ENCODE results near the gene CD300E.

DNA sequence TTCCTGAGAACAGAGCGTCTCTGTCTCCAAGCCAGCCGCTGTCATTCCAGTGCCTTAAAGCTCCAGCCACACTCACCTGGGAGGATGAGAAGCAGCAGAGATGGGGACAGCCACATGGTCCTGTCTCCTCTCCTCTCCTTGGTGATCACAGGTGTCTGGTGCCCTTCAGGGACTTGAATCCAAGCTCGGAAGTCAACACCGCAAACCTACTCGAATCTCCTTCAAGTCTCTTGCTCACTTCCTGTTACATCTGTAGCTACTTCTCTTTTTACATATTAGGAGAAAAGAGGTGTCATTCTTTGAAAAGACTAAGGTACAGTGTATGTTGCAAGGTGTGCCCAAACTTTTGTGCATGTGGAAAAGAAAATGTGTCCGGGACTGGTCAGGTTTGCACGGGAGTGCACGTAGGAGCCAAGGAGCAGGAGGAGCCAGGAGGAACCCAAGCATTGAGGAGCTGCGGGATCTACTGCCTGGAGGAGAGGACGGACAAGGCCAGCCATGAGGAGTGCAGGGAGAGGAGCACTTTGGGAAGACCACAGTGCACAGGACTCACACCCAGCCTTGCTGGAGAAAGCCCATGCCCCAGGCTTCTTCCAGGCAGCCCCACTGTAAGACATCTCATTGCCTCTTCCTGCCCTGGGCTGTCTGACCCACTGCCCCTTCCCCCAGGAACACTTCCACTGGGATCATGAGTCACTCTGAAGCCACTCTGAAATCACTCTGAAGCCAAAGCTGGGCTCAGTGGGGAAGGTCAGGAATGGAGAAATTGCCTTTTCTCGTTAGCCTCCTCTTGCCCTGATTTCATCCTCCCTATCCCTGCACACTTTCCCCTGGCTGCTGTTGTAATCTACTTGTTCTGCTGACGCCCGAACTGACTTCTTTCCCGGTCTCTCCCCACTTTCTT lies 31.2 kb downstream of the CD300E start, which contains the start of gene CD300LD:
- TF ChIP-seq POLR2A (IDR thresholded peaks at IDR 0.05) (no peak), CTCF (IDR thresholded peaks at IDR 0.05) (no peak), POLR2AphosphoS5 (IDR thresholded peaks at IDR 0.05) (no peak)

Measured in upper lobe of left lung (tissue), 4 donors.